GM19463 (cell line): ENCODE data around the gene PILRA.
A peak's percentile ranks its signal among the peaks of the same experiment; 100 is the strongest.
"Not testable (repeated sequence)": the region's sequence is repeated elsewhere in the genome, so short reads cannot be mapped to it uniquely, and the experiment has no call there.

Experiments
- ATAC-seq: cut with Tn5 transposase; IDR thresholded peaks from one replicate; pipeline ENCODE4 v1.9.1; 2021; ENCODE audit warnings: mild to moderate bottlenecking, moderate library complexity; ENCODE audit not compliant: unreplicated experiment

PILRA gene

GRCh38 chr7:100357131-100357561, 16.1 kb upstream of the PILRA start:
- no peak for ATAC-seq

DNA sequence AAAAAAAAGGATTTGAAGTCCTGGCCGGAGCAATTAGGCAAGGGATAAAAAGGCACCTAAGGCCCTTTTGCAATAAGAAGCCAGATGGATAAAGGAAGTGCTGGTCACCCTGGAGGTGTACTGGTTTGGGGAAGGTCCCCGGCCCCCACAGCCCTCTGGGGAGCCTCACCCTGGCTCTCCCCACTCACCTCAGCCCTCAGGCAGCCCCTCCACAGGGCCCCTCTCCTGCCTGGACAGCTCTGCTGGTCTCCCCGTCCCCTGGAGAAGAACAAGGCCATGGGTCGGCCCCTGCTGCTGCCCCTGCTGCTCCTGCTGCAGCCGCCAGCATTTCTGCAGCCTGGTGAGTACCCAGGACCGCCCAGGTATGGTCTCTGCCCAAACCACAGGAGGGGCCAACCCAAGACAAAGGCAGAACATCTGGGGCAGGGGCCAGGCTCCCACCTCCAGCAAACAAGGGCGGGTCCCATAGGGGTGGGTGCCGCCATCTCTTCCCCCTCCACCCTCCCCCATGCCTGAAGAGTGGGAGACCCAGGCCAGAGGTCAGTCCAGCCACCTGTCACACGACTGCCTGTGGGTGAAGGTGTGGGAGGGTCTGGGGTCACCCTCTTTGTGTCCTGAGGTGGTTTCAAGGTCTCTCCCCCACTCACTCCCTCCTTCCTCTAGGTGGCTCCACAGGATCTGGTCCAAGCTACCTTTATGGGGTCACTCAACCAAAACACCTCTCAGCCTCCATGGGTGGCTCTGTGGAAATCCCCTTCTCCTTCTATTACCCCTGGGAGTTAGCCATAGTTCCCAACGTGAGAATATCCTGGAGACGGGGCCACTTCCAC, 15.0 kb upstream of the PILRA start, which contains the start of gene PILRB:
Gene PILRB (plus strand): TSS at position 91 of the 830 bp plus-strand sequence. CDS start 186 bp downstream, at position 277.
- no peak for ATAC-seq

- ATAC-seq = no peak
Observed at GRCh38 chr7:100358857-100359212, 14.5 kb upstream of the PILRA start.

GRCh38 chr7:100360135-100360854, 13.0 kb upstream of the PILRA start:
- ATAC-seq = no peak

DNA sequence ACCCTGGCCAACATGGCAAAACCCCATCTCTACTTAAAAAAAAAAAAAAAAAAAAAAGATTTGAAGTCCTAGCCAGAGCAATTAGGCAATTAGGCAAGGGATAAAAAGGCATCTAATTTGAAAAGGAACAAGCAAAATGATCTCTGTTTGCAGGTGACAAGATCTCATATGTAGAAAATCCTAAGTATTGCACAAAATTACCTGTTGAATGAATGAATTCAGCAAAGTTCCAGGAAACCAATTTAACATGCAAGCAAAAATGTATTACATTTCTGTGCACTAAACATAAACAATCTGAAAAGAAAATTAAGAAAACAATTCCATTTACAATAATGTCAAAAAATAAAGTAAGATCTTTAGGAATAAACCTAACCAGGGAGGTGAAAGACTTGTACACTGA, 10.2 kb upstream of the PILRA start:
- no peak for ATAC-seq

DNA sequence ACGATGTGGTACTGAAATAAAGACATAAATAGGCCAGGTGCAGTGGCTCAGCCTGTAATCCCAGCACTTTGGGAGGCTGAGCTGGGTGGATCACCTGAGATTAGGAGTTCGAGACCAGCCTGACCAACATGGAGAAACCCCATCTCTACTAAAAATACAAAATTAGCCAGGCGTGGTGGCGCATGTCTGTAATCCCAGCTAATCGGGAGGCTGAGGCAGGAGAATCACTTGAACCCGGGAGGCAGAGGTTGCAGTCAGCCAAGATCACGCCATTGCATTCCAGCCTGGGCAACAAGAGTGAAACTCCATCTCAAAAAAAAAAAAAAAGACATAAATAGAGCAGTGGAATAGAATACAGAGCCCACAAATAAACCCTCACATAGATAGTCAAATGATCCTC, 9.5 kb upstream of the PILRA start:
- not testable (repeated sequence) for ATAC-seq

DNA sequence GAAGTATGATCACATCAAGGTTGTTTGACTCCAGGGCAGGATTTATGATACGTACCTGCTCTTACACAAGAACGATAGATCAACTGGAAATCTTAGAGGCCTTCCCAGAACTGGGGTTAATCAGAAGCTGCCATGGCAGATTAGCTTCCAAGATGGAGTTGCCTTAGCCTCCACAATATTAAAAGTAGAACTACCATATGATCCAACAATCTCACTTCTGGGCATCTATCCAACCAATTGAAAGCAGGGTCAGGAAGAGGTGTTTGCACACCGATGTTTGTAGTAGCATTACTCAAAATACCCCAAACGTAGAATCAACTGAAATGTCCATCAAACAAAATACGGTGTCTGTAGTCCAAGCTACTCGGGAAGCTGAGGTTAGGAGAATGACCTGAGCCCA, 8.8 kb upstream of the PILRA start:
- ATAC-seq = no peak

- ATAC-seq = not testable (repeated sequence)
Observed at GRCh38 chr7:100365998-100366367, 7.3 kb upstream of the PILRA start.

- no peak for ATAC-seq
Observed at GRCh38 chr7:100366411-100367250, 6.7 kb upstream of the PILRA start.

- no peak for ATAC-seq
Observed at GRCh38 chr7:100367251-100367620, 6.1 kb upstream of the PILRA start.

GRCh38 chr7:100367676-100368613, 5.3 kb upstream of the PILRA start:
- no peak for ATAC-seq

- peak; percentile 59 for ATAC-seq
Observed at GRCh38 chr7:100369105-100369504, 4.2 kb upstream of the PILRA start.

DNA sequence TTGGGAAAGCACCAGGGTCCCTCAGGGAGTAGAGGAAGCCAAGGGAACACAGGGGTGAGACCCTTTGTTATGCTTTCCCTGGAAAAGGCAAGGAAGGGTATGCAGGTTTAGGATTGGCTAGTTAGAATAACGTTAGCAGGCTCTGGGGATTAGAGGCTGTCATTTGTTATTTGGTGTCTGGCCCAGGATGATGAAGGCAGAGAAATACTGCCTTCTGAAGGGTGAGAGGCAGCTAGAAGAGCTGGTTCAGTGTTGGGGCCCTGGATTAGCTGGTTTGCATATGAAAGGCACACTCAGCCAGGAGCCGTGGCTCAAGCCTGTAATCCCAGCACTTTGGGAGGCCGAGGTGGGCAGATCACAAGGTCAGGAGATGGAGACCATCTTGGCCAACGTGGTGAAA, 3.0 kb upstream of the PILRA start:
- ATAC-seq = no peak

- ATAC-seq = no peak
Observed at GRCh38 chr7:100370746-100371145, 2.5 kb upstream of the PILRA start.

GRCh38 chr7:100371561-100372171, 1.6 kb upstream of the PILRA start:
- ATAC-seq = no peak

DNA sequence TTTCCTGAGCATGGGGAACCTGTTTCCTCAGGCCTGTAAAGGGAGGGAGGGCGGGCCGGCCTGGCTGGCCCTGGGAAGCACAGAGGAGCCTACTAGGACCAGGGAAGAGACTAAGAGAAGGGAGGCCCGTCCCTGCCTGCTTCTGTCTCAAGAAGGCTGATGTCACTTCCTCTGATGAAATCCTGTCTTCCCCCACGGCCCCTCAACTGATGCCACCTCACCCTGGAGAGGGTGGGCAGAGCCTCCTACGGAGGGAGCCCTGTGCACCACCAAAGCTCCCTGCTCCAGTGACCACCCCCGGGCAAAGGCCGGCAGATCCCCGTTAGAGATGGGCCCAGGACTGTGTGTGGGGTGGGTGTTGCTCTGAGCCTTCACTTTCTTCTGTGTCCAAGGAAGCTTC, 1.0 kb upstream of the PILRA start:
- ATAC-seq = no peak

GRCh38 chr7:100372694-100373093, 593 bp upstream of the PILRA start:
- ATAC-seq = no peak

GRCh38 chr7:100373870-100374598, 747 bp downstream of the PILRA start:
- ATAC-seq = peak; percentile 34

- no peak for ATAC-seq
Observed at GRCh38 chr7:100374601-100375000, 1.3 kb downstream of the PILRA start.
